ENCODE measurements around the gene MEG3.

Gene MEG3

DNA sequence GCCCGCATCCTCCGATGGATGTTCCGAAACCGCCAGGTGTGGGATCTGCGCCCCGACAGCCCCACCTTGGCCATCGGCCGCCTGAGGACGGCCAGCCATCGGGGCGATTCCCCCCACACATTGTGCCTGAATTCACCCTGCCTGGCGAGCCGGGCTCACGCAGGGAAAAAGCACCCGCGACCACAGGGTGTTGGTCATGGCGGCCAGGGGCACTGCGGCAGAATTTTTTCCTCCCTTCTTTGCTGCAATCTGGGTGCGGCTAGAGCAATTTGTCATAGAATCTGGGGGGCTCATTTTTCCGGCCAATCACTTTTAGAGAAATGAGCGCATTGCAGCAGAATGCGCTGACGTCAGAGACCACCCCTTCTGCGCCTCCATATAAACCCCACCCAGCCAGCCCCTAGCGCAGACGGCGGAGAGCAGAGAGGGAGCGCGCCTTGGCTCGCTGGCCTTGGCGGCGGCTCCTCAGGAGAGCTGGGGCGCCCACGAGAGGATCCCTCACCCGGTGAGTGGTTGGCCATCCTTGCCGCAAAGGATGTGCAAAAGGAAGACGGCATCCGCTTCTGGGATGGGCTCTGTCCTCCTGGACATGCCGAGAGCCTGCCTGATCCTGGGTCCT lies at the start of gene MEG3:
Gene MEG3 (plus strand): TSS at position 406 of the 619 bp plus-strand sequence.
- DNase-seq (ENCODE audit: extremely low read depth in 1 of 2, low read depth in 1 of 2): no peak

DNA sequence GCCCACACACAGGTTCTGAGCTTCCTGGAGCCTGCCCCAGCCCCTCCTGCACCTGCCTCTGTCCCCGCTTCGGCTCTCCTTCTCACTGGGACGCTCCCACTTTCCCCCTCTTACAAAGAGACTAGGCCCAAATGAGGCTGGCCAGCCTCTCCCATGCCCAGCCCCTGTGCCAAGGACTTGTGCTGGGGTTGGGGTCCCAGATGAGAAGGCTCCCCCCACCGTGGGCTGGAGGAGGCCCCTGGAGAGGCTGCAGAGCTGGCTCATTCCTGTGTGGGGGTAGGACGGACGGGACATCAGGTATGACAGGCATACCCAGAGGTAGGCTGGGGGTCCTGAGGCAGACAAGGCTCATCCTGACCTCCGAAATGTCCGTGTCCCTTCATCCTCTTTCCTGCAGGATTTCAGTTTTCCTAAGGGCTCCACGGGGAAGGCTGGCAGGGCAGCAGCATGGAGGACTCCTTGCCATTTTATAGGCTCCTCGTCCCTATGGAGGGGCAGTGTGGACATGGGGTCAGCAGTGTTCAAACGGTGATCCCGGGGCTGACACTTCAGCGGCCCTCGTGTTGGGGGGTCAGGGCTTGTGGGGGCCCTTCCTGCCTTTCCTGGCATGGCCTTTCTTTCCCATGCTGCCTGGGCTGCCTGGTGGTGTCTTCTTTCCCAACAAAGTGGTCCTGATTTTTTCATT lies 49.1 kb upstream of the MEG3 start:
- DNase-seq (ENCODE audit: extremely low read depth in 1 of 2, low read depth in 1 of 2): no peak

DNA sequence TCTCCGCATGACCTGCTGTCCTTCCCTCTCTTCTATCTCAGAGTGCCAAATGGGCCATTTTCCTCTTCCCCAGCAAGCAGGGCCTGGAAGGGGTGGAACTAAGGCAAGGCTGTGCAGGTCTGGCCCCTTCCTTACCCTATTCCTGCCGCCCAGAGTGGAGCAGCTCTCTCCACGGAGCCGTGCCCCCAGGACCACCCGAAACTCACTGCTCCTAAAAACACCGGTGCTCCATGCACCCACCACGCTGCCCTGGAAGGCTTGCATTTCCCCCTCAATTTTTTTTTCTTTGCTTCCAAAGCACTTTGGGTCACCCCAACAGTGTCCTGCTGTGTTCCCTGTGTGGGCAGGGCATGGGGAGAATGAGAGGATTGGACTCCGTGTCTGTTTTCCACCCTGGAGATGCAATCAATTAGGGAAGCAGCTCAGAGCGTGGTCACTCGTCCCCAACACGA lies 48.5 kb upstream of the MEG3 start:
- DNase-seq (ENCODE audit: extremely low read depth in 1 of 2, low read depth in 1 of 2): no peak

DNA sequence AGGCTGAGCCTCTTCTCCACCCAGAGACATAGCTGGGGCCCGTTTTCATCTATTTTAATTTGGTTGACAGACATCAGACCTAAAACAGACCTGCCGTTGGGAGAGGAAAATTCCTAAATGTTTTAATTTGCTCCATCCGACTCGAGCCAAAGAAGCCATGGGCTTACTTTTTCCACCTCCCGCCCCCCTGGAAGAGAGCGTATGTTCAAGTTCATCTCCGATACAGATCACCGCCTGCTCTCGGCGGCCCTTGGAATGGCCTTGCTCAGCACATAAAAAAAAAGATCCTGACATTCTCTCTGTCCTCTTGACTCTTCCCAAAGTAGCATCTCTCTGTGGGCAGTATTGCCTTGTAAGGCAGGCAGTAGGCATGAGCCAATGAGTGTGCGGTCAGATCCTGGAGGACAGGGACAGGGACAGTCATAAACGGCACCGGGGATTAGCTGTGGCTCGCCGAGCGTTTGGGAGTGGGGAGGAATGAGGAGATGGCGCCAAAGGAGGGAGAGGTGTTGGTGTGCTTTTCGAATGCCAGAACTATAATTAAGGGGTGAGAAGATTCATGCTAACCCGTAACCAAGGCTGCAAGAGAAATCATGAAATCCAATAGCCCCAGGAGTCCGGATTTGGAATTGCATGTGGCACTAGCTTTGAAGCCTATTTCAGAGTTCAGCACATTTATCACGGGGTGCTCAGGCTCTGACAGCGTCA lies 47.9 kb upstream of the MEG3 start:
- DNase-seq (ENCODE audit: extremely low read depth in 1 of 2, low read depth in 1 of 2): no peak

DNA sequence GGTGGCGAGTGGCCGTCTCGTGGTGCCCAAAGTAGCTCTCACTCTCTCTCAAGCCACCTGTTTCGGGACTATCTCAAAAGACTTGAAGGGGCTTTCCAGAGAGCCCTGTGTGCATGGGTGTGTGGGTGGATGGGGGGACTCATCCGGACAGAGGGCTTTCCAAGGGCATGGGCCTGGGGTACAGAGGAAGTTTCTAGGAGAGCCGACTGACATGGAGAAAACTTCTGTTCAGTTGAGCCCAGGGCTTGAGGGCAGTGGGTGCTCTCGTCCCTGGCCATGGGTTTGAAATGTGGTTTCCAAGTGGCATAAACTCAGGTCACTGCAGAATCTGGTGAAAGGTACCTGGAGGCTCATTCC lies 47.4 kb upstream of the MEG3 start:
- no peak for DNase-seq (ENCODE audit: extremely low read depth in 1 of 2, low read depth in 1 of 2)

DNA sequence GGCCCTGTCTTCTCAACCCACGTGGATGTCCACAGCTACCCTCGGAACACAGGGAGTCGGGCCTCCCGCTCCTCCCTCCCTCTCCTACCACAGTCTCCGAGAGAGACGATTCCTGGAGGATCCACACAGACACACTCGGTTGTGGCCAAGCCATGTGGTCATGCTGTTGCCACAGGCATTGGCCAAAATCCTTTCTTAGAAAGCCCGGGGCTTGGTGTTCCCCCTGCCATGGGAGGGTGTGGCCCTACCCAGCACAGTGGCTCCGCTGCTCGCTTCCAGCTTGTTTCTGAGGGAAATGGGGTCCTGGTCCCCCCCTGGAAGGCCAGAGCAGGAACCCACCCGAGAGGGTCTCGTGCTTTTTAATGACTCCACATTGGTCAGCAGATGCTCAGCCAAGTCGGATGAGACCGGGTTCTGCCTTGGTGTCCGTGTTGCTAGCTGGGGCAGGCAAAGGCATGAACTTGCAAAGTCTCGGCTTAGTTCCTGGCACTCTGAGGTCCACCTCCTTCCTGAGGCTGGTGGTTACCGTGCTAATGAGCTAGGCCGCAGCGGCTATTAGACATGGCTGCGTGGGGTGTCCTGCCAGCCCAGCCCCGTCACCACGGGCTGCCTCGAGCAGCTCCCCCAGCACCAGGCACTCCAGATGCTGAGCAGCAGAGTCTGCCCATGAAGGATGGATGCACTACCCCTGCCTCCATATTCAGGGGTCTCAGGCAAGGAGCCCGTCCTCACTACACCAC lies 46.8 kb upstream of the MEG3 start:
- DNase-seq (ENCODE audit: extremely low read depth in 1 of 2, low read depth in 1 of 2): no peak

DNA sequence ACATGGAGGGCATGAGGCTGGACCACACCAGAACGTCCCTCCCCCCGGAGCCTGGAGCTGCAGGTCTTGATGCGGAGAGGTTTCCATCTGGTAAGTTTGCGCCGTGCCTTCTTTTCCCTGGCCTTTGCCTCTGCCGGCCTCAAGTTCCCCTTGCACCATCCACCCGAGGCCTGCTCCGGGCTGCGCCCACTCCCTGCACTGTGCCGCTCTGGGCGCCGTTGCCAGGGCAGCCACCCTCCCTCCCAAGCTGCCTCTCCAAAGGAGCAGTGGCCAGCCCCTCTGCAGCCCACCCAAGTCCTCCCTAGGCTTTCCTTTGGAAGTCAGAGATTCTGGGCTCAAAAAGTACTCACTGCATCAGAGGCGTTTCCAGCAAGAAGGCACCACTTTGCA lies 46.2 kb upstream of the MEG3 start:
- DNase-seq (ENCODE audit: extremely low read depth in 1 of 2, low read depth in 1 of 2): no peak

DNA sequence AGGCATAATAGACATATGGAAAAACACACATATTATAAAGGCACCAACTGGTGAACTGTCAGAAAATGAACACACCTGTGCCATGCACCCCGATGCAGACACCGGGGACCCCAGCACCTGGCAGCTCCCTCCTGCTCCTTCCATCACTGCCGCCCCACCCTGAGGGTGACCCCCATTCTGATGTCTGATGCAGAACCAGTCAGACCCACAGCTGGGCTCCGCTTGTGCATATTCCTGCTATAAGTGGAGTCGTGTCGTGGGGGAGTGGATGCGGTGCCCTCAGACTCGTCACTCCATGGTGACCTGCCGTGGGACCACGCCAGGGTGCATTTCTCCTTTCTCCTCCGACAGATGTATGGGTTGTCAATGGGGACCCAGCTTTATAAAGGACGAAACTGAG lies 45.7 kb upstream of the MEG3 start:
- no peak for DNase-seq (ENCODE audit: extremely low read depth in 1 of 2, low read depth in 1 of 2)

DNA sequence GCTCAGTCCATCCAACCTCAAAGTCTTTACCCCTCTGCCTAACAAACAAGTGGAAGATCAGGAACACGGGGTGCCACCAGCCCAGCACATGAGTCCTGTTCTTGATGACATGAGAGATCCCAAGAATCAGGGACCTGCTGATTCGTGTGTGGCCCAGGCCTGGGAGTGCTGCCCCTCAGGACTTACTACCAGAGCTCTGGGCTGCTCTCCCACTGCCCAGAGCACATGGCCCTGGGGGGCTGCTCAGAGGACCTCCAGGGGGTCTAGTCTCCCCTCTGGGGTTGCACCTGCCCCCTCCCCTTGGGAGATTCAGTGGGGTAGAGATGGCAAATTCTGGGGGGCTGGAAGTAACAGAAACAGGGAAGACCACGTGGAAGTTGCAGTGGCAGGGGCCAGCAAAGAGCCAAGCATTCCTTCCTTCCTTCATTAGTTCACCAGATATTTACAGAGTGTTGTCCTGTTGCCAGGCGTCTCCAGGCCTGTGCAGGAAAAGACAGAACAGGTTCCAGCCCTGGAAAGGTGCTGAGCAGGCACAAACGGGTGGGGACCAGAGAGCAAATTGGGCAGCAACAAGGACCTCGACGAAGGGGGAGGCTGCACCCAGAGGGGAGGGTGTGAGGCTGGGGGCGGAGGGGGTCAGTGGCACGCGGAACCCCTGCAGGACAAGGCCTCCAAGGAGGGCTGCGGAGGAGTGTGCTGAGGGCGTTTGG lies 45.1 kb upstream of the MEG3 start:
- DNase-seq (ENCODE audit: extremely low read depth in 1 of 2, low read depth in 1 of 2): no peak

DNA sequence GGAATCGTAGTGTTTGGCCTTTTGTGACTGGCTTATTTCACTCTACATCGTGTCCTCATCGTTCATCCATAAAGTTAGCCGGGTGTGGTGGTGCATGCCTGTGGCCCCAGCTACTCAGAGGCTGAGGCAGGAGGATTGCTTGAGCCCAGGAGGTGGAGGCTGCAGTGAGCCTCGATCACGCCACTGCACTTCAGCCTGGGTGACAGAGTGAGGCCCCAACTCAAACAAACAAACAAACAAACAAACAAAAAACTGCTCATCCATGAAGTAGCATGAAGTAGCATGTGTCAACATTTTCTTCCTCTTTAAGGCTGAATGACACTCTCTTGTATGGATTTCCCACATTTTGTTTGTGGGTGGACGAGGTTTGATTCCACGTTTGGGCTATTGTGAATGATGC lies 44.0 kb upstream of the MEG3 start:
- DNase-seq (ENCODE audit: extremely low read depth in 1 of 2, low read depth in 1 of 2): no peak

DNA sequence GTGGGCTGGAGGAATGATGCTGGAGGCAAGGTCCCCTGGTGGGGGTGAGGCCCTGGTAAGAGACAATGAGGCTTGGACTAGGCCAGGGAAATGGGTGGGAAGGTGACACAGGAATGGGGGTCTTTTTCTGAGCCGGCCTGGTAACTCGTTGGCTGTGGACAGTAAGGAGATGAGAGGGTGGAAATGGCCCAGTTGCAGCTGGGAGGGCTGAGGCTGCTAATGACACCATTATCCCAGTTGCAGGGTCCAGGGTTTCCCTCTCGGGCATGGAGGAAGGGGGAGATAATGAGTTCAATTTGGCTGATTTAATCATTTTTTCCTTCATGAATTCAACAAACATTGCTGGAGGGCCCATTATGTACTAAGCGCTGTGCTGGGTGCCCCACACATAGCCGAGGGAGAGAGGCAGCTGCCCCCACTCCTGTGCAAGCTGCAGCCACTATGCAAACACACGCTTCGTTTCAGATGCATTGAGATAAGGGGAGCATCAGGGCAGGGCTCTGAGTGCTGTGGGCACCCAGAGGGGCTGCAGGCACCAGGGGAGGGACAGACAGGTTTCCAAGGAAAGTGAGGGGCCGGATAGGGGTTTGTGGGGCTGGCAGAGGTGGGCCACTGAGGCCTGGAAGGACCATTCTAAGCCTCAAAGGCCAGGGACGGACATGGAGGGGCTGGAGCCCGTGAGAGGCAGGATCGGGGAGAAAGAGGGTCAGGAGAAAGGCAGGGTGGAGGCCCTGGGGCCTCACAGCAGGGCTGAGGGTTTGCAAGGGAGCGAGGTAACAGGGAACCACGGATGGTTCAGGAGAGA lies 43.2 kb upstream of the MEG3 start:
- no peak for DNase-seq (ENCODE audit: extremely low read depth in 1 of 2, low read depth in 1 of 2)

DNA sequence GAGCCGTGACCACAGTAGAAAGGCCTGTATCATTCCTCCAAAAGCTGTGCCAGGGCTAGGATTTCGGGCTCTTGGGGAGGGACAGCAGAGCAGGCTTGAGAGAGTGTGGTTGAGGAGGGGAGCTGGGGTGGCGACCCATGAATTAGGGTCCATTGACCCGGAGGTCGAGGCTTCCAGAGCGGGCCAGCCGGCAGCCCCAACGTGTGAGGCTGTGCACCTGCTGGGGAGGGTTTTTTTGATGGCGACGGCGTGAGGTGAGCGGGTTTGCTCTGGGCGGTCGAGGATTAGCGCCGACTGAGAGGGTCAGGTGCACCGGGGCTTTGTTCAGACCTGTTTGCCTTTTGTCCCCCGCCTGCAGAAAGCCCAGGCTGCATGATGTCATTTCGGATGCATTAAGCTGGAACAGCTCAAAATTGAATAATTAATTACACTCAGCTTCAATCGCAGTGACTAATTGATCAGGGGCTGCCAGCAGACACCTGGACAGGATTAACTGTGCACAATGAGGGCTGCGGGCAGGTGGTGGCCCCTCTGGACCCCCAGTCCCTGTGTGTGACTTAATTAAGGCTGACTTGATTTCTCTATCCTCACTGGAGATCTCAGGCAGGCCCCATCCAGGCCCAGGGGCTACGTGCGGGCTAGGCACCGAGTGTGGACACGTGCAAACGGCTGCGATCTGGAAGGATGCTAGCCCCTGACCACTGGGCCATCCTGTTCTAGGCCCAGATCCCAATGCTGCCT lies 42.1 kb upstream of the MEG3 start:
- DNase-seq (ENCODE audit: extremely low read depth in 1 of 2, low read depth in 1 of 2): no peak

DNA sequence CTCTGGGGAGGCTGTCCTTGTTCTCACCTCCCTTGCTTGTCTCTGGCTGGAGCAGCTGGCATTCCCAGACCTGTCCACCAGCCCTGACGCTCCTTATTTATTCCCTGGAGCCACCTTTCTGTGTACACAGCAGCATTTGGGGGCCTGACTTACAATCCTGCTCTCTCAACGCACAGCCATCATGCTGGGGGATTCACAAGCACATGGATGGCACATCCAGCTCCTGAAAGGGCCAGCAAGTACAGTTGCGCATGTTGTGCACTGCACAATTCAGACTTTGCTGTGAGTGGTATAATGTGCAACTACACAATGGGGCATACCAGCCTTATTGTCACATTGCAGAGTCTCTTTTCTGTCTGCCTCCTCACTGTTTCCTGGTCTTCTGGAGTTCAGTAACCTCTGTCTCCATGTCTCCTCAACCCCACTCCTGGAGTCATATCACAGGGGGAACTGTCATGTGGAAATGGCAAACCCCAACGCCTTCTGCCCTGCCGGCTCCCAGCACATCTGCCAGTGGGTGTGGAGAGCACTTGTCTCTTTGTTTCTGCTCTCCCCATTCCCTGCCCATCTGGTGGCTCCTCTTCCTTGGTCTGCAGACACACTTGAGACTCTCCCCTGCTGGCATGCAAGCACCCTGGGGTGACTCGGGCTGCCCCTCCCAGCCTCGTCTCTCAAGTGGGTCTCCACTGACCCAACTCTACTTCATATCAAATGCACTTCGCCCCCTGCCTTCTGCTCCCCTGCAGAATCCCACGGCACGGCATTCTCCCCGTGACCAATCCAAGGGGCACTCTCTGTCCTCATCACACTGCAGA lies 41.2 kb upstream of the MEG3 start:
- no peak for DNase-seq (ENCODE audit: extremely low read depth in 1 of 2, low read depth in 1 of 2)

DNA sequence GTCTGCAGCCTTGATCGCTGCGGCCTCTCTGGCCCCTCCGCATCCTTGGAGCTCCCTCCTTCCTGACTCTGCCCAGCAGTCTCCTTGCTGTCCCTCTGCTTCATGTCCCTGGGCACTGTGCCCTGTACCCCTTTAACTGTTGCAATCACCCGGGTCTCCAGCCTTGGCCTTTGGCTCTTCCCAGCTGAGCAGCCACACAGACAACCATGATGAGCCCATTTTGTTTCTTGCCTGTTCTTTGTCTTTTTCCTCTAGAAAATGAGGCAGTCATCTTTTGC lies 40.6 kb upstream of the MEG3 start:
- DNase-seq (ENCODE audit: extremely low read depth in 1 of 2, low read depth in 1 of 2): no peak

DNA sequence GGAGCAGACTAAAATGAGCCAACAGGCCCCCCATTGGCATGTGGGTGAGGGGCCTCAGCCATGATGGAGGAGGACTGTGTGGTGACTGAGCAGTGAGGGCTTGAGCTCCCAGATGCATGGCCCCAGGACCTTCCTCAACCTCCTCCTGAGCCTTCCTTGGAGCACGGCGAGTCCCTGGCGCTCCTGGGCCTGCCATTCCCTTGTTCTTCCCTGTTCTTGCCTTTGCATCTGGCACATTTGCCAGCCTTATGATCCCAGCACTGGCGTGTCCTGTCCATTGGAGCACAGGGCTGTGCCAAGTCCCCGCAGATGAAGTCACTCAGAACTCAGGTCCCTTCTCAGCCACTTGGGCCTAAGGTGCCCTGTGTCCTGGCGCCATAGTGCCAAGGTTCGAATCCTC lies 40.3 kb upstream of the MEG3 start:
- DNase-seq (ENCODE audit: extremely low read depth in 1 of 2, low read depth in 1 of 2): no peak

DNA sequence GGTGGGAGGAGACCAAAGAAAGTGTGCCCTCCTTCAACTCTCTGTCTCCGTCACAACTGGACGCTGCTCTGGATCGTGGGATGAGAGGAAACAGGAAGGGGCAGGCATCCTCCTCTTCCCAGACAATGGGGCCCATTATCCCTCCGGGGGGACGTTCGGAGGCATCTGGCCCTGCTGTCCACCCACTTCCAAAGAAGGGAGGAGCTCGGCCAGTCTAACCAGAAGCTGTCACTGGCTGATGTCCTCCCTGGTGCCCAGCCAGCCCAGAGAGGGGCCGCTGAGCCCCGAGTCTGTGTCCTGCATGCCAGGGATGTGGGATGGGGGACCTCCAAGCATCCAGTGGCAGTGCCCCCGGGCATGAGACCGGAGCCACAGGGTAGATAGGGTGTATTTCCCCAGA lies 39.8 kb upstream of the MEG3 start:
- DNase-seq (ENCODE audit: extremely low read depth in 1 of 2, low read depth in 1 of 2): no peak

DNA sequence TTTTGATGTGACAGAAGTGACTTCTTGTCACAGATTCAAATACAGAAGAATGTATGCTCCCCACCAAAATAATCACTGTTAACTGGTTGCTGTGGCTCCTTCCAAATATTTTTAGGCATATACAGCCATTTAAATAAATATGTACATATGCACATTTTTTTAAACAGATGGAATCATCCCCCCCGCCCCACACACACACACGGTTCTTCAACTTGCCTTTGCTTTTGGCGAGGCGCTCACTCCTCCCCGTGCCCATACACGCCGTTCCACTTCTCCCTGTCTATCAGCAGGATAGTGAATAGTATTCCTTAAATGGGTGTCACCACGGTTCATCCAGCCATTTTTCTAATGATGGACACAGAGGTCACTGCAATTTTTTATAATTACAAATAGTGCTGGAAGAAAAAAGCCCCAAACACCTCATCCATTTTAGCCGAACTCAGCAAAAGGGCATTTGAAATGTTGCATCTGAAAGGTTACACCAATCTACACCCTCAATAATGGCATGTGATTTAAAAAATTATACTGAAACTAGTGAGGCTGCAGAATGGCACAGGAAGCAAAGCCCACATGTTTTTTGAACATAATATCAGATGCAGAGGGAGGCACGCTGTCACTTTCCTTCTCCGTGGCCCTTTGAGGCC lies 39.2 kb upstream of the MEG3 start:
- no peak for DNase-seq (ENCODE audit: extremely low read depth in 1 of 2, low read depth in 1 of 2)

DNA sequence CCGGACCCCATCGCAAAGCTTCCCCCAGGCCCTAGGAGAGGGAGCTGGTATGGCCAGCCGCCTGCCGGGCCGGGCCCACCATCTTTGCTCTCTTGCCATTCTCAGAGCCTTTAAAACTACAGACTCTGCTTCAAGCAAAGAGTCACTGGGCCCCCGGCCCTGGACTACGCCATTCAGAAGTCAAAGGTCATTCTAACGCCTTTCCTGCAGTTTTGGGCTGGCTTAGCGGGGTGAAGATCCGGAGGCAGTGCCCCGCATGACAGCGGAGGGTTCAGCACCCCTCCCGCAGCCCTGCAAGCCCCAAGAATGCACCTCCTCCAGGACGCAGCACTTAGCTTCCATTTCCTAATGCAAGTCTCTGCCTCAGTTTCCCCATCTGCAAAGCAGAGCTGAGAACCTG lies 38.3 kb upstream of the MEG3 start:
- DNase-seq (ENCODE audit: extremely low read depth in 1 of 2, low read depth in 1 of 2): no peak
